ENCODE measurements around the gene UGT2A3.

GRCh38 chr4:68895561-68896198, 55.9 kb downstream of the UGT2A3 start:
- TF ChIP-seq CTCF (IDR thresholded peaks at IDR 0.05) = no peak
- TF ChIP-seq POLR2A (IDR thresholded peaks at IDR 0.05) = no peak
